Measurements from ENCODE around the gene RGS3. TPM values are rescaled to one million over a fixed set of nuclear protein-coding genes. Genes with fewer than 3 reads are reported as not detected.
A peak's percentile ranks its signal among the peaks of the same experiment; 100 is the strongest.

RGS3 gene
- total RNA-seq, 4 donors from 2014 or later: 43.0 to 66.2 (median 55.6) TPM

DNA sequence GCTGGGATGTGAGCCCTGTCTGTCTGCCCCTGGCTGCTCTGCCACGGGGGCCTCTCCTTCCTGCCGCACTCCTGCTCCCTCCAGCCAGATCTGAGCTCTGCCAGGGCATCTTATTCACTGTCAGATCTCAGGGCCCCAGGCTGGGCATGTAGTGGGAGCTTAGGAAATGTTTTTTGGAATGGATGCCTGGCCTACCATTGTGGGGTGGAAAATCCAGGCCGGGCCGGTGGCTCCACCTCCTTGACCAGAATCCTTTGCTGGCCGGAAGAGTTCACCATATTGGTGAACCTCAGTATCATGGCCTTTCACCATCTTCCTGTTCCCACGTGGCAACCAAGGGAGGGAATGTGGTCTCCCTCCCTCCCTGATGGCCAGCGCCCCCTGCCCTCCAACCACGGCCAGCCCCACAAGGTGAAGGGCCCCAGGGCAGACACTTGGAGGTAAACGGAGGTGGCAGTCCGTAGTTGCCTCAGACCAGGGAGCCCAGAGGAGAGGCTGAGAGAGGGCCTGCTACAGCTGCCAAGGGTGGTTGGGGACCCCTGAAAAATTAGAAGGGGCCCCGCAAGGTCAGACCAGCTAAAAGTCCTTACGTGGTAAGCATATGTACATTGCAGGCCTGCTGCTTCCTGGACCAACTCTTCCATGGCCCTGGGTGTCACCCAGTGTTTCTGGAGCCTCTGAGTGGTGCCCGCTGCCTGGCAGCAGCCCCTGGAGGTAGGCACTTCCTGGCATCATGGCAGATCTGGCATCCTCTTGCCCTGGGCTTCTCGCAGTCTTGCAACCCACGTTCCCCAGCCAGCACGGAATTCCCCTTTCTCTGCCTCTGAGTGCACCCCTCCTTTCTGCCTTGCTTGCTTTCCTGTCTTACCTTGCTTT is 153.3 kb downstream of the RGS3 start:
- no peak overlapping the region for H3K4me3 ChIP-seq (replicated peaks in 1 of 3)
- H3K36me3 ChIP-seq: no peaks in the 10 kb centered on the region
- intact Hi-C loops (cut with DNase I): no loop called here
- H3K4me1 ChIP-seq: peaks cover 26 to 45% of the 10 kb centered on the region in 2 donors
- TF ChIP-seq POLR2A (IDR thresholded peaks at IDR 0.05): no peak
- TF ChIP-seq, protein P1, sequence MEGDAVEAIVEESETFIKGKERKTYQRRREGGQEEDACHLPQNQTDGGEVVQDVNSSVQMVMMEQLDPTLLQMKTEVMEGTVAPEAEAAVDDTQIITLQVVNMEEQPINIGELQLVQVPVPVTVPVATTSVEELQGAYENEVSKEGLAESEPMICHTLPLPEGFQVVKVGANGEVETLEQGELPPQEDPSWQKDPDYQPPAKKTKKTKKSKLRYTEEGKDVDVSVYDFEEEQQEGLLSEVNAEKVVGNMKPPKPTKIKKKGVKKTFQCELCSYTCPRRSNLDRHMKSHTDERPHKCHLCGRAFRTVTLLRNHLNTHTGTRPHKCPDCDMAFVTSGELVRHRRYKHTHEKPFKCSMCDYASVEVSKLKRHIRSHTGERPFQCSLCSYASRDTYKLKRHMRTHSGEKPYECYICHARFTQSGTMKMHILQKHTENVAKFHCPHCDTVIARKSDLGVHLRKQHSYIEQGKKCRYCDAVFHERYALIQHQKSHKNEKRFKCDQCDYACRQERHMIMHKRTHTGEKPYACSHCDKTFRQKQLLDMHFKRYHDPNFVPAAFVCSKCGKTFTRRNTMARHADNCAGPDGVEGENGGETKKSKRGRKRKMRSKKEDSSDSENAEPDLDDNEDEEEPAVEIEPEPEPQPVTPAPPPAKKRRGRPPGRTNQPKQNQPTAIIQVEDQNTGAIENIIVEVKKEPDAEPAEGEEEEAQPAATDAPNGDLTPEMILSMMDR (IDR thresholded peaks at IDR 0.05): no peak
- DNase-seq: no peak
- no peaks in the 10 kb centered on the region for H3K27me3 ChIP-seq
- WGBS, 2 donors: 83 to 86% methylated on average over 12 to 13 of the region's 16 CpGs
- peak overlapping the region in 1 of 3 donors; percentile 3 for H3K27ac ChIP-seq
- H3K9me3 ChIP-seq: no peaks in the 10 kb centered on the region

DNA sequence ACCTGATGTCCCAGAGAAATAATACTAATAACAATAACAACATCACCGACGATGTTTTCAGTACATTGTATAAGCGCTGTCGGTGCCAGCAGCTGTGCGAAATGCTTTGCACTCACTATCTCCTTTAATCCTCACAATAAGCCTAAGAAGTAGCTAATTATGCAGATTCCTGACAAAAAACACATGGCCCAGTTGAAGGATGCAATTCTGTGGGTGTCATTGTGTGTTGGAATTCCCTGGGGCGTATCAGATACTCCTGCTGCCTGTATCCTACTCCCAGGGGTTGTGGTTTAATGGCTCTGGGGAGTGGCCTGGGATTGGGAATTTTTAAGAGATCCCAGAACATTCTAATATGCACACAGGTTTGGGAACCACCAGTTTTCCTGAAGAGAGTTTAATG is 154.0 kb downstream of the RGS3 start:
- TF ChIP-seq, protein P1 (IDR thresholded peaks at IDR 0.05): no peak
- TF ChIP-seq POLR2A (IDR thresholded peaks at IDR 0.05): no peak
- no peaks in the 10 kb centered on the region for H3K9me3 ChIP-seq
- WGBS, 2 donors: 82 to 87% methylated on average over 6 of the region's 6 CpGs
- no peak for DNase-seq
- H3K4me3 ChIP-seq (replicated peaks in 1 of 3): no peak overlapping the region
- no peak overlapping the region for H3K27ac ChIP-seq
- no peaks in the 10 kb centered on the region for H3K36me3 ChIP-seq
- no peaks in the 10 kb centered on the region for H3K27me3 ChIP-seq
- H3K4me1 ChIP-seq: peaks cover 28 to 51% of the 10 kb centered on the region in 2 donors
- intact Hi-C loops (cut with DNase I): no loop called here

DNA sequence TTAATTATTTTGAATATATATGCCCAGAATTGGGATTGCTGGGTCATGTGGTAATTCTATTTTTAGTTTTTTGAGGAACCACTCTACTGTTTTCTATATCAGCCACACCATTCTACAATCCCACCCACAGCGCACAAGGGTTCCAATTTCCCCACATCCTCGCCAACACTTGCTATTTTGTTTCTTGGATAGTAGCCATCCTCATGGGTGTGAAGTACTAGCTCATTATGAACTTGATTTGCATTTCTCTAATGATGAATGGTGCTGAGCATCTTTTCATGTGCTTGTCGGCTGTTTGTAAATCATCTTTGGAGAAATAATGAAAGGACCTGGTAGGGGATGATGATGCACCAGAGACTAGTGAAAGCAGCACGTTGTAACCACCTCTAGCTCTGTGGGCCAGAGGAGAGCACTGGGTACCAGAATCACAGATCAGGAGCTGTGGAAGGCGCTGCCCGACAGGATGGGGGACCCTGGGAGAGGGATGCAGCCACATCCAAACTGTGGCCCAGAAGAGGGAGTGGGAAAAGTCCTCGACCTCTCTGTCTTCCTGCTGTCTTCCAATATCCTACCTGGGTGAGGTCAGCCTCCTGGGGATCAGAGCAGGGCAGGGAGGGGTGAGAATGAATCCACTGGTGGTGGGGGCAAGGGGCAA is 155.4 kb downstream of the RGS3 start:
- no peaks in the 10 kb centered on the region for H3K36me3 ChIP-seq
- peaks cover 28 to 57% of the 10 kb centered on the region in 2 donors for H3K4me1 ChIP-seq
- intact Hi-C loops (cut with DNase I): no loop called here
- no peaks in the 10 kb centered on the region for H3K27me3 ChIP-seq
- H3K9me3 ChIP-seq: no peaks in the 10 kb centered on the region
- TF ChIP-seq POLR2A (IDR thresholded peaks at IDR 0.05): no peak
- TF ChIP-seq, protein P1 (IDR thresholded peaks at IDR 0.05): no peak
- no peak for DNase-seq
- WGBS, 2 donors: 82 to 91% methylated on average over 7 of the region's 7 CpGs
- H3K27ac ChIP-seq: no peak overlapping the region
- H3K4me3 ChIP-seq (replicated peaks in 1 of 3): no peak overlapping the region

DNA sequence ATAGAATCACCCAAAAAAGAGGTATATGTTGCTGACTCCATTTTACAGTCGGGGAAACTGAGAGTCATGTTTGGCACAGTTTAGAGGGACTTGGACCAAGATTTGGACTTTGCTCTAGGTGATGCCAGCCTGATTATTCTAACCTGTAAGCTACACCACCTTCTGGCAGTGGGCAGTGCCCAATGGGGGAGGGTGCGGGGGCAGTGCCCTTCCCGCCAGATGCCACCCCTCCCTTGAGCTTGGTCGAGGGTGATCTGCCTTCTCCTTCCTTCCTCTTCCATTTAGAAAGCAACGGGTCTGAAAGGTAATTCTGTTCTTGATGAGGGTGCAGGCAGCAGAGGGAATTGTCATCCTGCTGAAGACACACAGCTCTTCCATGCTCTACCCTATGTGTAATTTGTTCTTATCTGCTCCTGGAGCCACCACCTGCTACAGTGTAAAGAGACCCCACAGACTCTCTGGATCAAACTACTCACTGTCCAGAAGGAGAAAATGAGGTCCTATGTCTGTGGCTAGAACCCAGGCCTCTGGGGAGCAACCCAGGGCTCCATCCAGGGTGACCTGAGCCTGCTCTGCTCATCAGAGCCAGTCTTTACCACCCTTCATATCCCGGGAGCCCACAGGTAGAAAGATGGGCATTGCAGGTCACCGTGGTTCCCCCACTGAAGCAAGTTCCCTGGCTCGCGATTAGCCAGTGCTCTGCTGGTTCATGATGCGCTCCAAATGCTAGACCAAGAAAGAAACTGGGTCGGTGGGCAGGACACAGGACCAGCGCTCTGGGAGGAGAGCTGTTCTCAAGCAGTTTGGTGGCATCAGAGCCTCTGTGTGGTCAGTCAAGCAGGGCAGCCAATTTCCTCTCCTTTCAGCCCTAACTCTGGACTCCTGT is 156.2 kb downstream of the RGS3 start:
- H3K27ac ChIP-seq: peak overlapping the region; percentile 60 to 88 (median 77)
- H3K36me3 ChIP-seq: no peaks in the 10 kb centered on the region
- H3K27me3 ChIP-seq: no peaks in the 10 kb centered on the region
- peak; percentile 33 to 38 for DNase-seq
- no peaks in the 10 kb centered on the region for H3K9me3 ChIP-seq
- TF ChIP-seq POLR2A (IDR thresholded peaks at IDR 0.05): no peak
- TF ChIP-seq, protein P1 (IDR thresholded peaks at IDR 0.05): no peak
- peaks cover 26 to 54% of the 10 kb centered on the region in 2 donors for H3K4me1 ChIP-seq
- H3K4me3 ChIP-seq (replicated peaks in 1 of 3): no peak overlapping the region
- intact Hi-C loops (cut with DNase I): no loop called here
- WGBS, 2 donors: 66 to 75% methylated on average over 8 to 12 of the region's 12 CpGs

Data from thyroid gland (tissue), 4 donors.